GM21526 (cell line): ENCODE results near the gene ENHO.

Experiments used
- ATAC-seq: cut with Tn5 transposase; IDR thresholded peaks from one replicate; pipeline ENCODE4 v1.9.1; 2021; ENCODE audit warnings: moderate library complexity; ENCODE audit not compliant: unreplicated experiment, low FRiP score

Gene ENHO

DNA sequence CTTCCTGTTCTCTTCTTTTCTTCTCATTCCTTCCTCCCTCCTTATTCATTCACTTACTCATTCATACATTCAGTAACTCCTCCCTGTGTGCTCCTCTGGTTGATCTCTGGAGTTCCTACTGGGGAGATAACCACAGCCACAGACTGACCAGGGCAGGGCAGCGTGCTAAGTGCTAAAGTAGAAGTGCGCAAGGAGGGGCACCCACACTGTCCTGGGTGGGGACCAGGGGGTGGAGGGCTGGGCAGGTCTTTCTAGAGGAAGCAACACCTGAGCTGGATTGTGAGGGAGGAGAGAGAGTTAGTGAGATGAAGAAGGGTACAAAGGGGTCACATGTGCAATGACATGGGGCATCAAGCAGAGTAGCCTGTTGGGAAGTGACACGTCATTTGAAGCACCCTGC, 13.8 kb downstream of the ENHO start:
- no peak for ATAC-seq

- ATAC-seq, result no peak
These were observed 14.3 kb downstream of the ENHO start for GRCh38 chr9:34508463-34508862.

- no peak for ATAC-seq
These were observed 14.8 kb downstream of the ENHO start for GRCh38 chr9:34507966-34508365.

- no peak for ATAC-seq
These were observed 15.2 kb downstream of the ENHO start for GRCh38 chr9:34507556-34507955.

GRCh38 chr9:34506623-34507022, 16.2 kb downstream of the ENHO start:
- ATAC-seq, result no peak

DNA sequence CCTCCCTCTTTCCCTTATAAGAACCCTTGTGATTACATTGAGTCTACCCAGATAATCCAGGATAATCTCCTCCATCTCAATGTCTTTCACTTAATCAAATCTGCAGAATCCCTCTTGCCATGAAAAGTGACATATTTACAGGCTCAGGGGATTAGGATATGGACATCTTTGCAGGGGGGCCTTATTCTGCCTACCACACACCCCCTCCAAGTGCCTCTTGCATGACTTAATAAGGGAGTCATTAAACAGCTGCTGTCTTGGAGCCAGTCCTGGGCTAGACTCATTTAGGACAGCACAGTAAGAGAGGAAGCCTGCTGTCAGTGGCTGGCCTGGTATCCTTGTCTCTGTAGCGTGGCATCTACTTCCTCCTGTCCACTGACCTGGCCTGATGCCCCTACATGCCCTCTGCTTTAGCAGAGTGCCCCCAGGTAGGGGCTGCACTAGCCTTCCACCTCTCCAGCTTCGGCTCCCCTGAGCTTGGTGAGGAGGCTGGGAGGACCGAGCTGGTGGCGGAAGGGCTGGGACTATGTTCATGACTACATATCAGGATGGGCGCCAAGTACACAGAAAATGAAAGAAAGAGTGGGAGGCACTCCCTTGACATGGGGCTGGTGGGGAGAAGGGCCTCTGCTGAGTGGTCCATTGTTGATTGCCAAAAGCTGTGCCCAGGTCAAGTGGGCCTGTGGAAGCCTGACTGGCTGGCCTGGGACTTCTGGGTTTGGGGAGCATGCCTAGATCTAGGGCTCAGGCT, 17.2 kb downstream of the ENHO start:
- no peak for ATAC-seq

DNA sequence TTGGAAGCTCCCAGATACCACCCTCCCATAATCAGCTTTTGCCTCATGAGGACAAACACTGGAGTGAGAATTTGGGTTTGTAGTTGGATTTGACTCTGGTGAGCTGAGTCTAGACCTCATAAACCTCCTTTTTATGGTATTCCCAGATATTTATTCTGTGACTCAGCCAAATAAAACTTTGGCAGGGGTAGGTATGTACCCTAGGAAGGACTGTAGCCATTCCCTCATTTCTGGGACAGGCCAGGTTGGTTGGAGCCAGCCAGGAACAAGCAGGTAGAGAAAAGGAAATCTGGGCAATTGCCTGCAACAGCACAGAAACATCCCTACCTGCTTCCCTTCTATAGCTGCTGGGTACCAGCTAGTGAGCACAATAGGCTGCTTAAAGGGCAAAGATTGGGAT, 19.4 kb downstream of the ENHO start:
- no peak for ATAC-seq

GRCh38 chr9:34502891-34503290, 19.9 kb downstream of the ENHO start:
- ATAC-seq, result no peak

- no peak for ATAC-seq
These were observed 20.3 kb downstream of the ENHO start for GRCh38 chr9:34502471-34502870.

GRCh38 chr9:34501889-34502425, 20.8 kb downstream of the ENHO start:
- ATAC-seq, result no peak

DNA sequence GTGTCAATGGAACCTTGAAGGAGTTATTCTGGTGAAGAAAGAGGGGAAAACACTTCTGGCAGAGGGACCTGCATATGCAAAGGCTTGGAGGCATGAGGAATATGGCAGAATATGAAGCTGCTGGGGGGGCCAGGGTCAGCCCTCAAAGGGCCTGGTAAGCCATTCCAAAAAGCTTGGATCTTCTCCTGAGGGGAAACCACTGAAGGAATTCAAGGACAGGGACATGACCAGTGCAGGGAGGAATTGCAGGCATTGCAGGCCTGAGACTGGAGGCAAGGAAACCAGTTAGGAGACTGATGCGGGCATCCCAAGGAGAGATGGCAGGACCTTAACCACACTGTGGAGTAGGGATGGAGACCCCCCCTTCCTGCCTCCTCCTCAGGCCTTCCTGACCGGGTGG, 21.4 kb downstream of the ENHO start:
- no peak for ATAC-seq

GRCh38 chr9:34500623-34501267, 22.0 kb downstream of the ENHO start:
- no peak for ATAC-seq

DNA sequence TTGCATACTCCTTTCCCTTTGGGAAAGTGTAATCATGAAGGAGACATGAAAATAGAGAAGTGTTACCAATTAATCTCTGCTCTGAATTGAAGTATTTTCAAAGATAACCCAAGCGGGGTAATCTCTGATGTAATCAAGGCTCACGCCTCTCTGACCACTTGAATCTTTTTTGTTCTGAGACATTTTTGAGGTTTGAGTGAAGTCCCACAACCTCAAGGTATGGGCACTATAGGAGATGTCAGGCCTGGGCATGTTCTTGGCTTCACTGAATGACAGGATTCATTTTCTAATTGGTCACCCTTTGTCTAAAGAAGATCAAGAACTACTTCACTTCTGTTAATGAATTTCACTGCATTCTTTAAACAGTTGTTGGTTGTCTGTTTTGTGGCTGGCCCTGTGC, 23.7 kb downstream of the ENHO start:
- no peak for ATAC-seq

- ATAC-seq, result no peak
These were observed 24.2 kb downstream of the ENHO start for GRCh38 chr9:34498553-34498952.

DNA sequence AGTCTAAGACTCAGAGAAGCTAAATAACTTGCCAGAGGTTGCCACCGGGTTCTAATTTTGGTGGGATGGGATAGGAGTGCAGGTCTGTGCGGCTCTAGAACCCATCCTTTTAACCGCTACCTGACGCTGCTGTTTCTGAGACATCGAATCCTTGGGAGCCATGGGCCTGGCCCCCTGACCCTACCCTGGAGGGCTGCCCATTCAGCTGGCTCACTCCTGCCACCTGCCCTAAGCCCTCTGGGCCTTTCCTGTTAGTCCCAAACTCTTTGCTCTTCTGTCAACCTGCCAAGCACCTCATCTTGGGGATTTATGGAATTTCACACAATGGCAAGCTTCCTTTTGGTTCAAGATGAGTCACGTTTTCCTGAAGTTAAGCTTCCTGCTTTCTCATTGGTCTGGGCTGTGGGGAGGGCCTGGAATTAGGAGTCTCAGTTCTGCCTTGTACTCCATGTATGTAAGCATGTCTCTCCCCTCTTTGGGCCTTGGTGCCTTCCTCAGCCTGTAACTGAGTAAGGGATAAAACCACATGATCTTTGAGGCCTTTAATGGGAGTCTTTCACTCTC, 26.6 kb downstream of the ENHO start:
- no peak for ATAC-seq

- no peak for ATAC-seq
These were observed 28.7 kb downstream of the ENHO start for GRCh38 chr9:34493972-34494535.

DNA sequence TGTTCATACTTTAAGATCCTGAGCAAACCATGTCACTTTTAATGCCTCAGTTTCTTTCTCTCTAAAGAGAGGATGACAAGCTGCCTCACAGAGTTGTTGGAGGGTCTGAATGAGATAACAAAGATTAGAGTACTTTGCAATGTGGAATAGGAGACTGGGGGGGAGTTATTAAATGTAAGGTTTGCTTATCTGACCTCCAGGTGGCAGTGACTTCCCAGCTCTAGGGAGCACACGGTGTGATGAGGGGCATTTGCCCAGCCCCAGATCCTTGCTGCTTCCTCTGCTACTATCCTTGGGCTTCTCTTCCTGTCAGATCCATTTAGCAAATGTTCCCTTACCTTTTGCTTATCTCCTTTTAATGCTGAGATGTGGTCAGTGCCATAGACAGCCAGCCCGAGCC, 30.7 kb downstream of the ENHO start:
- no peak for ATAC-seq

DNA sequence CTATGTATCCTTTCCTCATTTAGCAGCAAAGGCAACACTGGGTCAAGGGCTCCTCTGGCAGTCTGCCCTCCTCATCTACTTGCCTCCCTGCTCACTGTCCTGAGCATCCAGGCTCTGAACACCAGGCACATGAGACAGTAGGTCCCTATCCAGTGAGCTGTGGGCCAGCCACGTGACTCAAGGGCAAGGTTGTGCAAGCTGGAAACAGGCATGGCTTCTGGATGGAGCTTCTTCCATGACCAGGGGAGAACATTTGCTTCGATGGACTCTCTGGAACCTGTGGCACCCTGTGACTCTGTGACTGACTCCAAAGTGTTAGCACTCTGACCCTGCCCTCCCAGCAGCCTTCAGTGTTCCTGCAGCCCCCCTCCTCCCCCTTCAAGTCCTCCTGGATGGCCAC, 31.2 kb downstream of the ENHO start:
- no peak for ATAC-seq

- no peak for ATAC-seq
These were observed 32.0 kb downstream of the ENHO start for GRCh38 chr9:34490760-34491159.

- ATAC-seq, result no peak
These were observed 32.4 kb downstream of the ENHO start for GRCh38 chr9:34490360-34490759.

- no peak for ATAC-seq
These were observed 36.2 kb downstream of the ENHO start for GRCh38 chr9:34486572-34486971.
